A549 (cell line): ENCODE results near the gene WTIP. TPM values are rescaled to one million over a fixed set of nuclear protein-coding genes. Genes with fewer than 3 reads are reported as not detected.

Experiments used
- ATAC-seq, 2 experiments: fragments of 200-7000 bp in 1 of 2; fragments of >200 bp in 1 of 2; cut with Nextera tagmentation in 1 of 2; cut with Tn5 transposase in 1 of 2; 3 replicates each; pipeline versions ENCODE4 v1.8.0 to v1.9.1; 2018 to 2020; ENCODE audit warnings: mild to moderate bottlenecking in 1 of 2, moderate library complexity in 1 of 2
- CTCF ChIA-PET: fragments of 300-600 bp; sonication (Branson Sonifier 250); formaldehyde crosslinking; extraction: SDS; loops from one replicate; lab custom pipeline; 2021; ENCODE audit warnings: antibody characterized with exemption, inconsistent platforms; lab: Yijun Ruan, JAX
- POLR2A ChIA-PET: fragments of 350-600 bp; formaldehyde crosslinking; extraction: SDS; loops from one replicate; lab custom pipeline; 2021; ENCODE audit warnings: antibody characterized with exemption, inconsistent platforms; lab: Yijun Ruan, JAX
- DNase-seq, 2 experiments: peaks; one replicate each; pipeline versions ENCODE4 v3.0.0 to v3.0.0-alpha.2; 2011 to 2016; ENCODE audit warnings: low read depth in 1 of 2, low spot score in 1 of 2
- FAIRE-seq: peaks from 2 replicates; lab custom pipeline; 2011; peaks lifted over from hg19 to GRCh38; lab: Jason Lieb, UNC
- H3K27ac ChIP-seq, 2 experiments: fragments of >200 bp; sonication (Bioruptor Twin); formaldehyde crosslinking; 3 replicates each; pipeline ENCODE4 v1.5.1; 2016 to 2017
- H3K4me1 ChIP-seq: fragments of >200 bp; sonication (Bioruptor Twin); formaldehyde crosslinking; 3 replicates; pipeline ENCODE4 v1.6.1; 2016
- H3K4me2 ChIP-seq: fragments of >200 bp; sonication (Bioruptor Twin); formaldehyde crosslinking; 3 replicates; pipeline ENCODE4 v1.6.1; 2016
- H3K4me3 ChIP-seq: fragments of >200 bp; sonication (Bioruptor Twin); formaldehyde crosslinking; 3 replicates; pipeline ENCODE4 v1.5.1; 2016
- H3K9me3 ChIP-seq: fragments of >200 bp; sonication (Bioruptor Twin); formaldehyde crosslinking; 3 replicates; pipeline ENCODE4 v1.6.1; 2016
- CEBPB ChIP-seq, 2 experiments: fragments of >200 bp in 1 of 2; sonication (Bioruptor Twin) in 1 of 2; formaldehyde crosslinking in 1 of 2; IDR thresholded peaks; 2 replicates each; pipeline ENCODE4 v1.6.1; 2012 to 2016
- CHD4 ChIP-seq: fragments of 200-600 bp; sonication (generic); IDR thresholded peaks from 2 replicates; pipeline ENCODE4 v1.6.1; 2016; ENCODE audit warnings: antibody characterized with exemption, mild to moderate bottlenecking, borderline replicate concordance
- ESRRA ChIP-seq: fragments of 150-350 bp; IDR thresholded peaks from 2 replicates; pipeline ENCODE4 v1.6.1; 2014; ENCODE audit warnings: mild to moderate bottlenecking, low read length, borderline replicate concordance
- FOSB ChIP-seq: fragments of 250-450 bp; sonication (Bioruptor Pico); IDR thresholded peaks from 2 replicates; pipeline ENCODE4 v1.5.0; 2020; ENCODE audit warnings: mild to moderate bottlenecking, moderate library complexity
- FOSL2 ChIP-seq, 2 experiments: fragments of 450-650 bp in 1 of 2; fragments of >200 bp in 1 of 2; sonication (Bioruptor Twin) in 1 of 2; formaldehyde crosslinking; IDR thresholded peaks; 2 replicates each; pipeline versions ENCODE4 v1.5.0 to v1.6.1; 2016 to 2020; ENCODE audit warnings: mild to moderate bottlenecking in 1 of 2, moderate library complexity in 1 of 2
- HOXA7 ChIP-seq: fragments of 250-450 bp; sonication (Bioruptor Pico); IDR thresholded peaks from 2 replicates; pipeline ENCODE4 v1.5.0; 2020; ENCODE audit warnings: mild to moderate bottlenecking, moderate library complexity
- HOXB5 ChIP-seq: fragments of 250-450 bp; sonication (Bioruptor Pico); IDR thresholded peaks from 2 replicates; pipeline ENCODE4 v1.5.0; 2020; ENCODE audit warnings: mild to moderate bottlenecking, moderate library complexity
- JUNB ChIP-seq: fragments of >200 bp; sonication (Bioruptor Twin); formaldehyde crosslinking; IDR thresholded peaks from 2 replicates; pipeline ENCODE4 v1.6.1; 2016
- NPAS2 ChIP-seq: fragments of 250-450 bp; sonication (Bioruptor Pico); IDR thresholded peaks from 2 replicates; pipeline ENCODE4 v1.8.0; 2022; ENCODE audit warnings: mild to moderate bottlenecking, moderate library complexity, borderline replicate concordance
- POLR2A ChIP-seq: IDR thresholded peaks from 2 replicates; pipeline ENCODE4 v1.6.1; 2012; ENCODE audit warnings: mild to moderate bottlenecking, low read length
- POLR2AphosphoS2 ChIP-seq: conservative IDR thresholded peaks from 2 replicates; pipeline ENCODE4 v1.6.1; 2012; ENCODE audit warnings: low read length, improper control_type of control experiment, inconsistent platforms
- RCOR1 ChIP-seq: fragments of 150-350 bp; IDR thresholded peaks from 2 replicates; pipeline ENCODE4 v1.6.1; 2014; ENCODE audit warnings: antibody characterized with exemption, low read length, low read depth
- RFX5 ChIP-seq: fragments of 450-650 bp; IDR thresholded peaks from 2 replicates; pipeline ENCODE4 v1.7.1; 2014; ENCODE audit warnings: antibody characterized with exemption, mild to moderate bottlenecking, moderate library complexity
- TFCP2L1 ChIP-seq: fragments of 250-450 bp; sonication (Bioruptor Pico); IDR thresholded peaks from 2 replicates; pipeline ENCODE4 v1.5.0; 2021; ENCODE audit warnings: mild to moderate bottlenecking
- ZSCAN20 ChIP-seq: fragments of 250-450 bp; sonication (Bioruptor Pico); IDR thresholded peaks from 2 replicates; pipeline ENCODE4 v1.8.0; 2022; ENCODE audit warnings: mild to moderate bottlenecking, moderate library complexity
- WGBS: methylation state at CpG from one replicate; pipeline ENCODE4 v1.1.6; 2017; ENCODE audit errors: missing lambda C conversion rate; 5-methylcytosine and 5-hydroxymethylcytosine counted together
- polyA plus RNA-seq, 4 experiments: library from polyadenylated mRNA; depleted of rRNA in 3 of 4; stranded (reverse); fragments of >200 nt; fragmentation: RNase III in 1 of 4; extraction: RNeasy Plus Mini Kit Qiagen cat#74134 plus additional on column Dnase treatment in 1 of 4; gene quantifications; 2 replicates in 3 of 4; 3 replicates in 1 of 4; pipeline ENCODE4 v1.2.3, GENCODE V29; 2011 to 2017
- TF ChIP-seq, protein P1 (sequence below): fragments of >200 bp; sonication (Bioruptor Twin); formaldehyde crosslinking; IDR thresholded peaks from 3 replicates; pipeline ENCODE4 v1.6.1; 2016
- TF ChIP-seq, protein P2 (sequence below): fragments of 250-450 bp; sonication (Bioruptor Pico); IDR thresholded peaks from 2 replicates; pipeline ENCODE4 v1.5.0; 2020; ENCODE audit warnings: low read depth, mild to moderate bottlenecking, moderate library complexity
- TF ChIP-seq, protein P3 (sequence below): fragments of 450-650 bp; IDR thresholded peaks from 2 replicates; pipeline ENCODE4 v1.6.1; 2014; ENCODE audit warnings: antibody characterized with exemption
- TF ChIP-seq, protein P4 (sequence below): fragments of 250-450 bp; sonication (Bioruptor Pico); IDR thresholded peaks from 2 replicates; pipeline ENCODE4 v1.5.0; 2021; ENCODE audit warnings: mild to moderate bottlenecking, moderate library complexity, borderline replicate concordance
- TF ChIP-seq, protein P5 (sequence below): fragments of 150-350 bp; IDR thresholded peaks from 2 replicates; pipeline ENCODE4 v1.6.1; 2014; ENCODE audit warnings: low read depth, mild to moderate bottlenecking, low read length

The WTIP gene
- polyA plus RNA-seq, 2 of the 4 experiments (the other 2 are of a cell fraction): 18.8 to 21.2 TPM

DNA sequence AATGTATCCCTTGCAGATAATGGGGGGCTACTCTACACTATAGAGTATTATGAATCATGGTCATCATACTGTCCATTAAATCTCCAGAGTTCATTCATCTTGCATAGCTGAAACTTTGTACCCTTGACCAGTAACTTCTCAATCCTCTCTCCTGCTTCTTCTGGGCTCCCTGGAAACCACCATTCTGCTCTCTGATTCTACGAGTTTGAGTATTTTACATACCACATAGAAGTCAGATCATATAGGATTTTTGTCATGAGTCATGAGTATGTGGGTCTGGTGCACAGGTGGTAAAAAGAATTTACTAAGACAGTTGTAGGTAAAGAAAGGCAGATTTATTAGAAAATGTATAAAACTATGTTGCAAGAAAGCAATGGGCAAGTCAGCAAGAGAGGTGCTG lies 41.9 kb downstream of the WTIP start:
- no peak overlapping the region for H3K27ac ChIP-seq
- H3K4me1 ChIP-seq: no peaks in the 10 kb centered on the region
- ChIA-PET POLR2A (no interaction called here), CTCF (interaction anchor here (1.0 to 2.1 kb wide), 3 partner anchors 8 to 189 kb away, joined by 3 to 6 read pairs (median 5); no protein-coding TSS in a partner anchor)
- no peak overlapping the region for H3K4me2 ChIP-seq
- ATAC-seq (0 out of 6 replicates have a peak, but pooled peaks of 1 of the 2 experiments have one; percentile 13), DNase-seq (no peak), FAIRE-seq (peak; percentile 84)
- no peak overlapping the region for H3K4me3 ChIP-seq
- WGBS: 8% methylated on average over 1 of the region's 1 CpG
- H3K9me3 ChIP-seq: peaks cover 10% of the 10 kb centered on the region; the same call in 1 of the 3 replicates
- no peak for TF ChIP-seq FOSB (CRISPR knock-in tag)
- TF ChIP-seq ESRRA: no peak

DNA sequence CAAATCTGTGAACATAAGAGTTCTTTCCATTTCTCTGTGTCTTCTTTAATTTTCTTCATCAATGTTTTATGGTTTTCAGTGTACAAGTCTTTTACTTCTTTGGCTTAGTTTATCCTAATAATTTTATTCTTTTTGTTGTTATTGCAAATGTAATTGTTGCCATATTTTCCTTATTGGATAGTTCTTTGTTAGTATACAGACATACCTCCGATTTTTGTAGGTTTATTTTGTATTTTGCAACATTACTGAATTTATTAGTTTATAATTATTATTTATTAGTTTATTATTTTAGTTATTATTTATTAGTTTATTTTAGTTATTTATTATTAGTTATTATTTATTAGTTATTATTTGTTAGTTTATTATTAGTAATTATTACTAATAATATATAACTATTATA lies 43.4 kb downstream of the WTIP start:
- no peaks in the 10 kb centered on the region for H3K4me1 ChIP-seq
- H3K4me2 ChIP-seq: no peak overlapping the region
- WGBS: 1% methylated on average over 1 of the region's 1 CpG
- ChIA-PET CTCF (interaction anchor here (1.5 to 2.7 kb wide), 2 partner anchors 24 to 747 kb away, joined by 4 to 7 read pairs; no protein-coding TSS in a partner anchor), POLR2A (no interaction called here)
- ATAC-seq (no peak), FAIRE-seq (no peak), DNase-seq (no peak)
- TF ChIP-seq, protein P1, sequence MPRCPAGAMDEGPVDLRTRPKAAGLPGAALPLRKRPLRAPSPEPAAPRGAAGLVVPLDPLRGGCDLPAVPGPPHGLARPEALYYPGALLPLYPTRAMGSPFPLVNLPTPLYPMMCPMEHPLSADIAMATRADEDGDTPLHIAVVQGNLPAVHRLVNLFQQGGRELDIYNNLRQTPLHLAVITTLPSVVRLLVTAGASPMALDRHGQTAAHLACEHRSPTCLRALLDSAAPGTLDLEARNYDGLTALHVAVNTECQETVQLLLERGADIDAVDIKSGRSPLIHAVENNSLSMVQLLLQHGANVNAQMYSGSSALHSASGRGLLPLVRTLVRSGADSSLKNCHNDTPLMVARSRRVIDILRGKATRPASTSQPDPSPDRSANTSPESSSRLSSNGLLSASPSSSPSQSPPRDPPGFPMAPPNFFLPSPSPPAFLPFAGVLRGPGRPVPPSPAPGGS: no peak
- TF ChIP-seq NPAS2 (CRISPR knock-in tag) (no peak), POLR2AphosphoS2 (no peak), CHD4 (no peak), FOSL2 (IDR thresholded peaks at IDR 0.05) (no peak), FOSL2 (CRISPR knock-in tag; IDR thresholded peaks at IDR 0.05) (no peak), JUNB (no peak), ZSCAN20 (CRISPR knock-in tag) (no peak), POLR2A (no peak), RCOR1 (no peak), HOXB5 (CRISPR knock-in tag) (no peak), HOXA7 (CRISPR knock-in tag) (no peak), TFCP2L1 (CRISPR knock-in tag) (no peak)
- TF ChIP-seq, protein P2, sequence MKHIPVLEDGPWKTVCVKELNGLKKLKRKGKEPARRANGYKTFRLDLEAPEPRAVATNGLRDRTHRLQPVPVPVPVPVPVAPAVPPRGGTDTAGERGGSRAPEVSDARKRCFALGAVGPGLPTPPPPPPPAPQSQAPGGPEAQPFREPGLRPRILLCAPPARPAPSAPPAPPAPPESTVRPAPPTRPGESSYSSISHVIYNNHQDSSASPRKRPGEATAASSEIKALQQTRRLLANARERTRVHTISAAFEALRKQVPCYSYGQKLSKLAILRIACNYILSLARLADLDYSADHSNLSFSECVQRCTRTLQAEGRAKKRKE (CRISPR knock-in tag): no peak
- TF ChIP-seq, protein P3, sequence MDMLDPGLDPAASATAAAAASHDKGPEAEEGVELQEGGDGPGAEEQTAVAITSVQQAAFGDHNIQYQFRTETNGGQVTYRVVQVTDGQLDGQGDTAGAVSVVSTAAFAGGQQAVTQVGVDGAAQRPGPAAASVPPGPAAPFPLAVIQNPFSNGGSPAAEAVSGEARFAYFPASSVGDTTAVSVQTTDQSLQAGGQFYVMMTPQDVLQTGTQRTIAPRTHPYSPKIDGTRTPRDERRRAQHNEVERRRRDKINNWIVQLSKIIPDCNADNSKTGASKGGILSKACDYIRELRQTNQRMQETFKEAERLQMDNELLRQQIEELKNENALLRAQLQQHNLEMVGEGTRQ: no peak
- TF ChIP-seq, protein P4, sequence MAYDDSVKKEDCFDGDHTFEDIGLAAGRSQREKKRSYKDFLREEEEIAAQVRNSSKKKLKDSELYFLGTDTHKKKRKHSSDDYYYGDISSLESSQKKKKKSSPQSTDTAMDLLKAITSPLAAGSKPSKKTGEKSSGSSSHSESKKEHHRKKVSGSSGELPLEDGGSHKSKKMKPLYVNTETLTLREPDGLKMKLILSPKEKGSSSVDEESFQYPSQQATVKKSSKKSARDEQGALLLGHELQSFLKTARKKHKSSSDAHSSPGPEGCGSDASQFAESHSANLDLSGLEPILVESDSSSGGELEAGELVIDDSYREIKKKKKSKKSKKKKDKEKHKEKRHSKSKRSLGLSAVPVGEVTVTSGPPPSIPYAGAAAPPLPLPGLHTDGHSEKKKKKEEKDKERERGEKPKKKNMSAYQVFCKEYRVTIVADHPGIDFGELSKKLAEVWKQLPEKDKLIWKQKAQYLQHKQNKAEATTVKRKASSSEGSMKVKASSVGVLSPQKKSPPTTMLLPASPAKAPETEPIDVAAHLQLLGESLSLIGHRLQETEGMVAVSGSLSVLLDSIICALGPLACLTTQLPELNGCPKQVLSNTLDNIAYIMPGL (CRISPR knock-in tag): no peak
- H3K9me3 ChIP-seq: peaks cover 7% of the 10 kb centered on the region; the same call in 1 of the 3 replicates
- H3K4me3 ChIP-seq: no peak overlapping the region
- no peak overlapping the region for H3K27ac ChIP-seq

DNA sequence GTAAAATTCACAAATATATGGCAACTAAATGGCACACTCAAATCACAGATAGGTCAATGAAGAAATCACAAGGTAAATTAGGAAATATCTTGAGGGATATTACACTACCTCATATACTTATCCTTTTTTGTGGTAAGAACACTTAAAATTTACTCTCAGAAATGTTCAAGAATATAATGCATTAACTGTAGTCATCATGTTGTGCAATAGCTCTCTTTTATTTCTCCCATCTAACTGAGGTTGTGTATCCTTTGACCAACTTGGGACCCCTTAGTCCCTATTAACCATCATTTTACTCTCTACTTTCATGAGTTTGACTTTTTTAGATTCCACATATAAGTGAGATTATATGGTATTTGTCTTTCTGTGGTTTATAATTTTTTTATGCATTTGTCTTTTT lies 52.6 kb downstream of the WTIP start:
- no peak for ATAC-seq
- TF ChIP-seq RFX5: no peak
- TF ChIP-seq CEBPB (IDR thresholded peaks at IDR 0.05): peak; percentile 50 to 55; a peak in 2 of 4 replicates
- TF ChIP-seq, protein P5, sequence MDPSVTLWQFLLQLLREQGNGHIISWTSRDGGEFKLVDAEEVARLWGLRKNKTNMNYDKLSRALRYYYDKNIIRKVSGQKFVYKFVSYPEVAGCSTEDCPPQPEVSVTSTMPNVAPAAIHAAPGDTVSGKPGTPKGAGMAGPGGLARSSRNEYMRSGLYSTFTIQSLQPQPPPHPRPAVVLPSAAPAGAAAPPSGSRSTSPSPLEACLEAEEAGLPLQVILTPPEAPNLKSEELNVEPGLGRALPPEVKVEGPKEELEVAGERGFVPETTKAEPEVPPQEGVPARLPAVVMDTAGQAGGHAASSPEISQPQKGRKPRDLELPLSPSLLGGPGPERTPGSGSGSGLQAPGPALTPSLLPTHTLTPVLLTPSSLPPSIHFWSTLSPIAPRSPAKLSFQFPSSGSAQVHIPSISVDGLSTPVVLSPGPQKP: no peak
- CTCF ChIA-PET: no interaction called here
- no peak for DNase-seq
- no peak overlapping the region for H3K4me2 ChIP-seq
- H3K9me3 ChIP-seq: peaks cover 4% of the 10 kb centered on the region; the same call in 1 of the 3 replicates
- H3K27ac ChIP-seq: no peak overlapping the region
- no peak overlapping the region for H3K4me3 ChIP-seq
- H3K4me1 ChIP-seq: no peaks in the 10 kb centered on the region
- FAIRE-seq: peak; percentile 92
- POLR2A ChIA-PET: no interaction called here
